Neuronal stem cell (in vitro differentiated cells): ENCODE data around the gene GFI1B.

ENCODE experiments used
- DNase-seq: peaks from one replicate; pipeline ENCODE4 v3.0.0-alpha.2; 2013; ENCODE audit warnings: low spot score
- H2AFZ ChIP-seq: one replicate; pipeline ENCODE4 v1.6.1; 2013; ENCODE audit warnings: mild to moderate bottlenecking, low read length, inconsistent platforms
- H2AK5ac ChIP-seq: 2 replicates; pipeline ENCODE4 v1.6.1; 2013; ENCODE audit warnings: low read depth, mild to moderate bottlenecking, inconsistent platforms, low read length, moderate library complexity, mixed read lengths
- H2BK120ac ChIP-seq: 2 replicates; pipeline ENCODE4 v1.6.1; 2013; ENCODE audit warnings: low read depth, mild to moderate bottlenecking, inconsistent platforms, low read length, moderate library complexity, mixed read lengths
- H2BK12ac ChIP-seq: one replicate; pipeline ENCODE4 v1.6.1; 2013; ENCODE audit warnings: low read length, inconsistent platforms
- H2BK15ac ChIP-seq: 2 replicates; pipeline ENCODE4 v1.6.1; 2013; ENCODE audit warnings: mild to moderate bottlenecking, low read length, inconsistent platforms, mixed read lengths
- H2BK5ac ChIP-seq: one replicate; pipeline ENCODE4 v1.6.1; 2013; ENCODE audit warnings: inconsistent platforms, mild to moderate bottlenecking, low read length, moderate library complexity
- H3K14ac ChIP-seq: one replicate; pipeline ENCODE4 v1.6.1; 2013; ENCODE audit warnings: low read length, inconsistent platforms
- H3K18ac ChIP-seq: 2 replicates; pipeline ENCODE4 v1.6.1; 2013; ENCODE audit warnings: low read length, inconsistent platforms
- H3K23ac ChIP-seq: 2 replicates; pipeline ENCODE4 v1.6.1; 2013; ENCODE audit warnings: low read depth, mild to moderate bottlenecking, mixed read lengths, low read length, inconsistent platforms; ENCODE audit not compliant: poor library complexity
- H3K27ac ChIP-seq: replicated peaks from 3 replicates; pipeline ENCODE4 v1.5.1; 2013; ENCODE audit warnings: low read length, inconsistent platforms
- H3K27me3 ChIP-seq, 3 experiments: 2 replicates each; pipeline ENCODE4 v1.6.1; 2013; ENCODE audit warnings: low read length in 3 of 3, mild to moderate bottlenecking in 2 of 3, inconsistent platforms in 1 of 3, low read depth in 1 of 3, mixed read lengths in 1 of 3, moderate library complexity in 1 of 3; ENCODE audit not compliant: control insufficient read depth in 3 of 3, insufficient read depth in 3 of 3
- H3K36me3 ChIP-seq, 2 donors: replicated peaks in 1 of 2; 2 replicates each; pipeline ENCODE4 v1.6.1; 2013; ENCODE audit warnings: low read length in 2 of 2; ENCODE audit not compliant: control insufficient read depth in 2 of 2, insufficient read depth in 2 of 2
- H3K4ac ChIP-seq: 2 replicates; pipeline ENCODE4 v1.6.1; 2013; ENCODE audit warnings: inconsistent platforms, mild to moderate bottlenecking, low read length, moderate library complexity
- H3K4me1 ChIP-seq, 2 donors: 1 replicate in 1 of 2; 2 replicates in 1 of 2; pipeline ENCODE4 v1.6.1; 2013; ENCODE audit warnings: low read length in 2 of 2, low read depth in 1 of 2; ENCODE audit not compliant: control insufficient read depth in 2 of 2, insufficient read depth in 1 of 2
- H3K4me2 ChIP-seq: one replicate; pipeline ENCODE4 v1.6.1; 2013; ENCODE audit warnings: mild to moderate bottlenecking, low read length, inconsistent platforms; ENCODE audit not compliant: insufficient read depth, poor library complexity, severe bottlenecking
- H3K4me3 ChIP-seq, 2 donors: 2 replicates each; pipeline ENCODE4 v1.5.1; 2013; ENCODE audit warnings: low read length in 2 of 2, mild to moderate bottlenecking in 2 of 2, inconsistent platforms in 1 of 2, moderate library complexity in 1 of 2
- H3K79me1 ChIP-seq: one replicate; pipeline ENCODE4 v1.6.1; 2013; ENCODE audit warnings: low read depth, mild to moderate bottlenecking, inconsistent platforms, low read length, moderate library complexity
- H3K9ac ChIP-seq: one replicate; pipeline ENCODE4 v1.6.1; 2013; ENCODE audit warnings: mild to moderate bottlenecking, low read depth, low read length, inconsistent platforms; ENCODE audit not compliant: poor library complexity
- H3K9me3 ChIP-seq, 2 donors: replicated peaks in 1 of 2; 2 replicates each; pipeline versions ENCODE3 to v1.6.1; 2013; ENCODE audit warnings: low read length in 2 of 2, mild to moderate bottlenecking in 2 of 2, inconsistent platforms in 1 of 2, low read depth in 1 of 2, mixed read lengths in 1 of 2, moderate library complexity in 1 of 2; ENCODE audit not compliant: control insufficient read depth in 2 of 2, insufficient read depth in 1 of 2
- H4K8ac ChIP-seq: one replicate; pipeline ENCODE4 v1.6.1; 2013; ENCODE audit warnings: low read depth, mild to moderate bottlenecking, inconsistent platforms, low read length, moderate library complexity
- H4K91ac ChIP-seq: one replicate; pipeline ENCODE4 v1.6.1; 2013; ENCODE audit warnings: low read length, low read depth, mild to moderate bottlenecking, inconsistent platforms; ENCODE audit not compliant: poor library complexity
- WGBS, 2 donors: extraction: QIAGEN DNeasy Blood & Tissue Kit; methylation state at CpG; one replicate each; pipeline ENCODE4 v1.1.7; 2013; ENCODE audit warnings: missing lambda C conversion rate in 2 of 2, mixed read lengths in 1 of 2; ENCODE audit not compliant: insufficient read length in 2 of 2, insufficient replicate concordance in 1 of 2; ENCODE audit errors: extremely low coverage in 2 of 2; 5-methylcytosine and 5-hydroxymethylcytosine counted together

Gene GFI1B

GRCh38 chr9:132944294-132945185 is 34.0 kb upstream of the GFI1B start, which contains the start of gene TSC1:
Gene TSC1, minus strand, starts transcription at chr9:132944616. Its CDS starts 15,744 bp downstream, at chr9:132928872.
- Histone ChIP-seq H3K36me3 (no peaks in the 10 kb centered on the region), H3K14ac (peak within 1 kb of the TSS; percentile 95), H2BK15ac (peak within 1 kb of the TSS; percentile 54), H3K79me1 (peaks cover 5% of the 10 kb centered on the region), H3K27me3 (no peaks in the 10 kb centered on the region), H3K4ac (no peak within 1 kb of the TSS), H2AFZ (peak within 1 kb of the TSS; percentile 93), H3K4me2 (peak within 1 kb of the TSS; percentile 82), H3K23ac (peak within 1 kb of the TSS; percentile 87), H2BK120ac (no peak within 1 kb of the TSS), H3K9me3 (no peaks in the 10 kb centered on the region), H3K4me1 (peaks cover 11 to 15% of the 10 kb centered on the region in 2 donors), H3K9ac (peak within 1 kb of the TSS; percentile 95), H2BK5ac (peak within 1 kb of the TSS; percentile 99), H3K4me3 (peak within 1 kb of the TSS; percentile 81 to 91), H2BK12ac (peak within 1 kb of the TSS; percentile 14), H3K27ac (peak within 1 kb of the TSS; percentile 78), H4K8ac (no peak within 1 kb of the TSS), H2AK5ac (peak within 1 kb of the TSS; percentile 91), H3K18ac (peak within 1 kb of the TSS; percentile 99), H4K91ac (no peak within 1 kb of the TSS)
- DNase-seq = peak; percentile 97
- WGBS, 2 donors = no CpG with 5 or more reads among the region's 72 CpGs

GRCh38 chr9:132945186-132946130 is 33.0 kb upstream of the GFI1B start:
- Histone ChIP-seq H2AK5ac (peak overlapping the region; percentile 2), H3K23ac (peak overlapping the region; percentile 48), H3K79me1 (peaks cover 5% of the 10 kb centered on the region), H3K27ac (no peak overlapping the region), H3K4me1 (peaks cover 11 to 15% of the 10 kb centered on the region in 2 donors), H3K27me3 (no peaks in the 10 kb centered on the region), H4K8ac (no peak overlapping the region), H3K36me3 (no peaks in the 10 kb centered on the region), H3K4me2 (peak overlapping the region; percentile 70), H3K14ac (no peak overlapping the region), H3K4me3 (peak overlapping the region; percentile 80 to 81), H3K4ac (no peak overlapping the region), H2BK120ac (no peak overlapping the region), H2BK5ac (peak overlapping the region; percentile 99), H3K9ac (peak overlapping the region; percentile 93), H3K9me3 (no peaks in the 10 kb centered on the region), H2AFZ (peak overlapping the region; percentile 93), H2BK15ac (peak overlapping the region; percentile 50), H2BK12ac (peak overlapping the region; percentile 14), H4K91ac (no peak overlapping the region), H3K18ac (peak overlapping the region; percentile 94)
- WGBS, 2 donors = 100% methylated on average over 1 of the region's 23 CpGs; no CpG with 5 or more reads in 1 of the 2 donors
- peak; percentile 14 for DNase-seq

- Histone ChIP-seq H3K23ac (no peak overlapping the region), H2BK5ac (no peak overlapping the region), H3K4me2 (no peak overlapping the region), H3K79me1 (peaks cover 5% of the 10 kb centered on the region), H2BK120ac (no peak overlapping the region), H3K4ac (no peak overlapping the region), H3K18ac (no peak overlapping the region), H2BK15ac (no peak overlapping the region), H3K27me3 (no peaks in the 10 kb centered on the region), H4K8ac (no peak overlapping the region), H3K9ac (no peak overlapping the region), H2AK5ac (peak overlapping the region; percentile 2), H3K9me3 (no peaks in the 10 kb centered on the region), H3K4me3 (no peak overlapping the region), H2BK12ac (no peak overlapping the region), H4K91ac (no peak overlapping the region), H3K27ac (no peak overlapping the region), H3K14ac (no peak overlapping the region), H3K4me1 (peaks cover 11 to 15% of the 10 kb centered on the region in 2 donors), H3K36me3 (no peaks in the 10 kb centered on the region), H2AFZ (peak overlapping the region; percentile 64)
- WGBS, 2 donors = no CpG with 5 or more reads among the region's 3 CpGs
- DNase-seq = no peak
Measured at GRCh38 chr9:132946211-132946610, 32.3 kb upstream of the GFI1B start.
